WTC11 (cell line): ENCODE data around the gene ANKRD61. TPM values are rescaled to one million over a fixed set of nuclear protein-coding genes. Genes with fewer than 3 reads are reported as not detected.

ENCODE experiments used
- ARID4B ChIP-seq: sonication (generic); formaldehyde crosslinking; IDR thresholded peaks from 2 replicates; pipeline ENCODE4 v1.8.0; 2023; ENCODE audit warnings: missing genetic modification reagents, mild to moderate bottlenecking, borderline replicate concordance
- ATF2 ChIP-seq: sonication (generic); formaldehyde crosslinking; IDR thresholded peaks from 2 replicates; pipeline ENCODE4 v1.8.1; 2022; ENCODE audit warnings: low read depth, missing genetic modification reagents, borderline replicate concordance
- ATF3 ChIP-seq: sonication (generic); formaldehyde crosslinking; conservative IDR thresholded peaks from 2 replicates; pipeline ENCODE4 v1.8.1; 2022; ENCODE audit warnings: mild to moderate bottlenecking, missing genetic modification reagents
- CREB1 ChIP-seq: sonication (generic); formaldehyde crosslinking; IDR thresholded peaks from 2 replicates; pipeline ENCODE4 v1.8.0; 2023; ENCODE audit warnings: mild to moderate bottlenecking, missing genetic modification reagents
- CREM ChIP-seq: sonication (generic); formaldehyde crosslinking; IDR thresholded peaks from 2 replicates; pipeline ENCODE4 v1.8.1; 2022; ENCODE audit warnings: mild to moderate bottlenecking, missing genetic modification reagents, moderate library complexity
- E2F1 ChIP-seq: sonication (generic); formaldehyde crosslinking; IDR thresholded peaks from 2 replicates; pipeline ENCODE4 v1.8.0; 2022; ENCODE audit warnings: mild to moderate bottlenecking, missing genetic modification reagents
- FOXK1 ChIP-seq: sonication (generic); formaldehyde crosslinking; IDR thresholded peaks from 2 replicates; pipeline ENCODE4 v1.8.0; 2022; ENCODE audit warnings: mild to moderate bottlenecking, moderate library complexity, missing genetic modification reagents
- FOXP4 ChIP-seq: sonication (generic); formaldehyde crosslinking; IDR thresholded peaks from 2 replicates; pipeline ENCODE4 v1.8.0; 2022; ENCODE audit warnings: mild to moderate bottlenecking, missing genetic modification reagents
- GABPB1 ChIP-seq: sonication (generic); formaldehyde crosslinking; IDR thresholded peaks from 2 replicates; pipeline ENCODE4 v1.8.1; 2023; ENCODE audit warnings: mild to moderate bottlenecking, missing genetic modification reagents
- HMGXB4 ChIP-seq: sonication (generic); formaldehyde crosslinking; IDR thresholded peaks from 2 replicates; pipeline ENCODE4 v1.8.1; 2023; ENCODE audit warnings: mild to moderate bottlenecking, moderate library complexity, missing genetic modification reagents
- JUN ChIP-seq: sonication (generic); formaldehyde crosslinking; IDR thresholded peaks from 2 replicates; pipeline ENCODE4 v1.8.0; 2023; ENCODE audit warnings: mild to moderate bottlenecking, missing genetic modification reagents
- NR2C2 ChIP-seq: sonication (generic); formaldehyde crosslinking; IDR thresholded peaks from 2 replicates; pipeline ENCODE4 v1.8.0; 2022; ENCODE audit warnings: mild to moderate bottlenecking, missing genetic modification reagents
- RELA ChIP-seq: sonication (generic); formaldehyde crosslinking; IDR thresholded peaks from 2 replicates; pipeline ENCODE4 v1.8.1; 2022; ENCODE audit warnings: missing genetic modification reagents, mild to moderate bottlenecking, borderline replicate concordance
- TEAD4 ChIP-seq: sonication (generic); formaldehyde crosslinking; IDR thresholded peaks from 2 replicates; pipeline ENCODE4 v1.8.0; 2022; ENCODE audit warnings: mild to moderate bottlenecking, missing genetic modification reagents
- TP53 ChIP-seq: sonication (generic); formaldehyde crosslinking; IDR thresholded peaks from 2 replicates; pipeline ENCODE4 v1.8.1; 2023; ENCODE audit warnings: mild to moderate bottlenecking, missing genetic modification reagents
- USF1 ChIP-seq: sonication (generic); formaldehyde crosslinking; IDR thresholded peaks from 2 replicates; pipeline ENCODE4 v1.8.0; 2022; ENCODE audit warnings: mild to moderate bottlenecking, missing genetic modification reagents
- USF2 ChIP-seq: sonication (generic); formaldehyde crosslinking; IDR thresholded peaks from 2 replicates; pipeline ENCODE4 v1.8.1; 2023; ENCODE audit warnings: mild to moderate bottlenecking, missing genetic modification reagents, moderate library complexity
- ZBTB21 ChIP-seq: sonication (generic); formaldehyde crosslinking; IDR thresholded peaks from 2 replicates; pipeline ENCODE4 v1.8.1; 2023; ENCODE audit warnings: mild to moderate bottlenecking, missing genetic modification reagents, borderline replicate concordance
- ZBTB43 ChIP-seq: sonication (generic); formaldehyde crosslinking; IDR thresholded peaks from 2 replicates; pipeline ENCODE4 v1.8.1; 2023; ENCODE audit warnings: mild to moderate bottlenecking, missing genetic modification reagents
- ZNF121 ChIP-seq: sonication (generic); formaldehyde crosslinking; IDR thresholded peaks from 2 replicates; pipeline ENCODE4 v1.8.0; 2023; ENCODE audit warnings: missing genetic modification reagents
- ZNF396 ChIP-seq: fragments of 250-450 bp; sonication (Bioruptor Pico); IDR thresholded peaks from 2 replicates; pipeline ENCODE4 v1.8.0; 2021; ENCODE audit warnings: mild to moderate bottlenecking, moderate library complexity, borderline replicate concordance
- total RNA-seq: library from RNA; stranded (reverse); gene quantifications from 3 replicates; pipeline ENCODE4 v1.2.3, GENCODE V29; 2021

The ANKRD61 gene
- total RNA-seq, 1 experiment from 2014 or later = not detected

- TF ChIP-seq ZNF396 = no peak
- no peak; the same call in 1 of the 2 replicates for TF ChIP-seq ATF3 (CRISPR knock-in tag)
- peak; percentile 85 for TF ChIP-seq GABPB1 (CRISPR knock-in tag)
- peak; percentile 80 for TF ChIP-seq USF1 (CRISPR knock-in tag)
- TF ChIP-seq ZBTB21 (CRISPR knock-in tag) = peak; percentile 92
- peak; percentile 61; the same call in 1 of the 2 replicates for TF ChIP-seq CREB1 (CRISPR knock-in tag)
- 0 out of 2 replicates have a peak, but pooled peaks have one; percentile 44 for TF ChIP-seq TEAD4 (CRISPR knock-in tag)
- TF ChIP-seq ZBTB43 (CRISPR knock-in tag) = no peak; the same call in none of the 2 replicates
- TF ChIP-seq NR2C2 (CRISPR knock-in tag) = peak; percentile 59; the same call in 1 of the 2 replicates
- peak; percentile 95 for TF ChIP-seq FOXP4
- peak; percentile 85 for TF ChIP-seq FOXK1 (CRISPR knock-in tag)
- peak; percentile 82; the same call in 1 of the 2 replicates for TF ChIP-seq JUN (CRISPR knock-in tag)
- peak; percentile 88; the same call in 1 of the 2 replicates for TF ChIP-seq TP53 (CRISPR knock-in tag)
- 0 out of 2 replicates have a peak, but pooled peaks have one; percentile 69 for TF ChIP-seq E2F1
- peak; percentile 78 for TF ChIP-seq RELA (CRISPR knock-in tag)
- peak; percentile 84 for TF ChIP-seq USF2 (CRISPR knock-in tag)
- 0 out of 2 replicates have a peak, but pooled peaks have one; percentile 51 for TF ChIP-seq ATF2
- TF ChIP-seq CREM (CRISPR knock-in tag) = peak; percentile 89
- peak; percentile 34; the same call in 1 of the 2 replicates for TF ChIP-seq HMGXB4 (CRISPR knock-in tag)
- 0 out of 2 replicates have a peak, but pooled peaks have one; percentile 12 for TF ChIP-seq ZNF121 (CRISPR knock-in tag)
- TF ChIP-seq ARID4B = peak; percentile 62
Observed at GRCh38 chr7:6008668-6009611, 22.2 kb upstream of the ANKRD61 start, which contains the start of the genes AIMP2 and PMS2 (continued).
